HG03442 (cell line): Measurements from ENCODE around the gene FMO3.

Experiments used
- ATAC-seq: cut with Tn5 transposase; IDR thresholded peaks from one replicate; pipeline ENCODE4 v1.9.1; 2021; ENCODE audit warnings: mild to moderate bottlenecking, moderate library complexity; ENCODE audit not compliant: unreplicated experiment

FMO3 gene

DNA sequence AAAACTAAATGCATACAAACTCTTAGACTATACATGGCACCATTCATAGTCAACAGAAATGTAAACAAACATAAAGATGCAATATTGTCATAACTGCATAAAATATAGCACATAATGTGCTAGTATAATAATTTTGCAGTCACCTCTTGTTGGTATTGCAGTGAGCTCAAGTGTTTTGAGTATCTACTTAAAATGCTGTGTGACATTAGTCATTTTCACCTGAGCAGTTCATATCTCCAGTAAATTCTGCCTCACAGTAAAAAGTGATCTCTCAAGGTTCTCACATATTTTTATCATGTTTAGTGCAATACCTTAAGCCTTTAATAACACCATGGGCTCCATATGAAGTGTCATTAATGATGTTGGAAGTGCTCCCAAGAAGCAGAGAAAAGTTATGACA lies 64.8 kb downstream of the FMO3 start:
- ATAC-seq, result no peak

DNA sequence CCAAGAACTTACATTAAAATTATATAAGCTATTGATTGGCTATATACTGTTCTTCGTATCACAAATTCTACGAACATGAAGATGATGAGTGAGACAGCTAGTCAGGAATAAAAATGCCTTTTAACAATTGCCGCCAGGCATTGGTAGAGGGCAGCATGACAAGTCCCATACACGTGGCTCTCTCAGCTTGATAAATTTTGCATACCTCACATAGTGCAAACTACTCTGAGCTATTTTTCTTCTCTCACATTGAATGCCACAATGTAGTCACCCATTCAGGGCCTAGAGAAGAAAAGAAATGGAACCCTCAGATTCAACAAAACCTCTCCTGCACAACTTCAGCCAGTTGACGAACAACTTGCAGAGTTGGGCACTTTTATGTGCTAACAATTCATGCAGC lies 67.4 kb downstream of the FMO3 start:
- no peak for ATAC-seq

DNA sequence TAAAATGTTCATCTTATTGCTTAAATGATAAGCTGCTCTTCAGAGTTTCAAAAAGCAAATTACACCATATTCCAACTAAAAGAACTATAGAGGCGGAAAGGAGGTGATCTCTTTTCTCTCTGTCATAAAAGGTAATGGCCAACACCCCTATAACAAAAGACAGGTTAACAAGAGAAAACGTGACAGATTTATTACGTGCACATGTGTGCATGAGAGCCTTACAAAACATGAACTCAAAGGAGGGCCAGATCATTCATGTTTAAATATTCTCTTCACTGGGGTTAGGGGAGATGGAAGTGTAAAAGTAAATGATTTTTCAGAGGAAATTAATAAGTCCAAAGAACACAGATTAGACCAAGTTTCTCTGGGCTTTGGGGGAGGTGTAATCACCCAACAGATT lies 67.8 kb downstream of the FMO3 start:
- no peak for ATAC-seq

DNA sequence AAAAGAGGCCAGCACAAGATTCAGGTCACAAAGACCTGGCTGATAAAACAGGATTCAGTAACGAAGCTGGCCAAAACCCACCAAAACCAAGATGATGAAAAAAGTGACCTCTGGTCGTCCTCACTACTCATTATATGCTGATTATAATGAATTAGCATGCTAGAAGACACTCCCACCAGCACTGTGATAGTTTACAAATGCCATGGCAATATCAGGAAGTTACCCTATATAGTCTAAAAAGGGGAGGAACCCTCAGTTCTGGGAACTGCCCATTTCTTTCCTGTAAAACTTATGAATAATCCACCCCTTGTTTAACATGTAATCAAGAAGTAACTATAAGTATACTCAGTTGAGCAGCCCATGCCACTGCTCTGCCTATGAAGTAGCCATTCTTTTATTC lies 68.4 kb downstream of the FMO3 start:
- no peak for ATAC-seq

DNA sequence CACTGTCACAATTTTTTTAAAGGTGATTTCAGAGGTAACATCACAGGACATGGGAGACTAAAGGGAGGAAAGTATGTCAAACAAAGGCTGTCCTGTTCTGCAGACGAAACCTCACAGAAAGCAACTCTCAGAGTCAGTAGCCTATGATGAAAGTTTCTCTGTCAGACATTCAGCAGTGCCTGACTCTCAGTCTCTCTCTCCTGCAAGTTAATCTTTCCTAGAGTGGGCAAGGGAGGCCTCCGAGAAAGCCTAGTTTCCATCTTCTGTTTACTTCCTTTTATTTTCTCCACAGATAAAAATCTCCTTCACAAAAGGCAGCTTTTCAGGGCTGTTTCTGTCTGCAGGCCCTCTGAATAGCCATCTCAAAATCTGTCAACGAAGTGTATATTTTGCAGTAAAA lies 69.5 kb downstream of the FMO3 start:
- ATAC-seq, result no peak

DNA sequence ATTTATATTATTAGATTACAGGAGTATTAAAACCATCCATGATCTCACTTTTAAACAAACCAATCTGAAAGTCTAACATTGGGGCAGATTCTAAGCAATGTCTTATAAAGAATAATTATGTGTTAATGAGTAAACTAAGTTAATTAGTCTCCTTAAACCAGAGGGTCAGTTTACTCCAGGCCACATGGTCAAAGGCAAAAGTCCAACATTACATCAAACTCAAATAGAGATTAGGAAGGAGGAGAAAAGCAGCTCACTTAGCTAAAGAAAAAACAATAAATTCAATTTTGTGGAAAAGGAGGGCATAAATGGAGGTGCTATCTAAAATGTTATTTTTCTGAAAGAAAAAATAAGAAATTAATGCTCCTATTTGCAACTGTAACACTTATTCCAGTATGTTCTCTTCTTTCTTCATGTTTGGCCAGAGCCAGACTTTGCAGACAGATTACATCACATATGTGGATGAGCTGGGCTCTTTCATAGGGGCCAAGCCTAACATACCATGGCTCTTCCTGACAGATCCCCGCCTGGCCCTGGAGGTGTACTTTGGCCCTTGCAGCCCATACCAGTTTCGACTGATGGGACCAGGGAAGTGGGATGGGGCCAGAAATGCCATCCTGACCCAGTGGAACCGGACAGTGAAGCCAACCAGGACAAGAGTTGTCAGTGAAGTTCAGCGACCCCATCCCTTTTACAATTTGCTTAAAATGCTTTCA lies 70.1 kb downstream of the FMO3 start:
- no peak for ATAC-seq

DNA sequence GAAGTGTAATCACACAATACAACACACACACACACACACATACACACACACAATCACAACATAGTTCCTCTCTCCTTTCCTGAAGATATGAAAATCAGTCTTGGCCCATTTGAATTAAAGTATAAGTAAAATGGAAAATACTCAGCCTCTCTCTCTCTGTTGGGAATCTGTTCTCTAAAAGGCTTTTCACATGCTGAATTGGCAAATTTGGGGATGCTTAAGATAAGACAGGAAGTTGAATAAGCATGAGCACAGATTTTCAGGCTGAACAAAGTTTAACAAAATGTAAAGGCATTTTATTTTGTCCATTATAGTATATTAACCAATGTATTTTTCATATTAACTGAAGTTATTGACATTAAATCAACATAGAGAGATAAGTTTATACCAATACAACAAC lies 70.7 kb downstream of the FMO3 start:
- no peak for ATAC-seq

DNA sequence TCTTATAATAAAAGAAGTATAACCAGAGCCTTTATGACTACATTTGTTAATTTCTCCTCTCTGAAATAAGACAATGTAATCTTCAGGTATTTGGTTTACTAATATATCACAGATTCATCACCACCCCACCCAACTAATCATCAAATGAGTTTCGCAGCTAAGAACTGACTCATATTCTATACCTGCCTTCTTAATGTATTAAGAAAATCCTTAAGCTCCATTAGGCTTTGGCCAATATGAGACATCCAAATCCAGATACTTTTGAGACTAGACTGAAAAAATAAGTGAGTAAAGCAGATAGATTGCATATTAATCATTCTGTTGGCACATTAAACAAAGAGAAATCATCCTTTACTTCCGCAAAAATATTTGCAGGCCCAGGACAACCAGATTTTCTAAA lies 75.7 kb downstream of the FMO3 start:
- ATAC-seq, result no peak
